Measurements from ENCODE around the gene NDUFV2.
A peak's percentile ranks its signal among the peaks of the same experiment; 100 is the strongest.
"Not testable (repeated sequence)": the region's sequence is repeated elsewhere in the genome, so short reads cannot be mapped to it uniquely, and the experiment has no call there.

The NDUFV2 gene

GRCh38 chr18:9102508-9103375 is at the start of gene NDUFV2:
NDUFV2 (plus strand) TSS chr18:9102699; CDS start chr18:9102744, 45 bp downstream.
- peak; percentile 97 to 98 for DNase-seq (ENCODE audit: low read depth in 2 of 2)

GRCh38 chr18:9053814-9054213 is 48.7 kb upstream of the NDUFV2 start:
- DNase-seq (ENCODE audit: low read depth in 2 of 2) = no peak

DNA sequence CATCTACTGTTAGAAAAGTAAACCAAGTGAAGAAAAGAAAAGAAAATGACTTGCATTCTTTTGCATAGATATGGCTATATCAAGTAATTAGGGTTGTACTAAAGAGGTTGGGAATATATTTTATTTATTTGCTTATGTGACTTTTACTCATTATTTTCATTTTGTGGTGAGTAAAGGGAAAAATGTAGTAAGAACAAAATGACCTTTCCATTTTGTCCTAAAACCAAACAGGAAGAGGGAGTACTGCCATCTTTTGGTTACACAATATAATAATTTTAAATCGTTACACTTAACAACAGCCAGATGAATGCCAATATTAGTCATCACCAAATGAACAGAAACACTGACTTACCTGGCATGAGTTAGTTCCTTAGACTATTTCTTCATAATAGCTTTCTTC is 47.3 kb upstream of the NDUFV2 start:
- no peak for DNase-seq (ENCODE audit: low read depth in 2 of 2)

GRCh38 chr18:9055626-9056025 is 46.9 kb upstream of the NDUFV2 start:
- no peak for DNase-seq (ENCODE audit: low read depth in 2 of 2)

- no peak for DNase-seq (ENCODE audit: low read depth in 2 of 2)
Observed at GRCh38 chr18:9057646-9058045, 44.9 kb upstream of the NDUFV2 start.

DNA sequence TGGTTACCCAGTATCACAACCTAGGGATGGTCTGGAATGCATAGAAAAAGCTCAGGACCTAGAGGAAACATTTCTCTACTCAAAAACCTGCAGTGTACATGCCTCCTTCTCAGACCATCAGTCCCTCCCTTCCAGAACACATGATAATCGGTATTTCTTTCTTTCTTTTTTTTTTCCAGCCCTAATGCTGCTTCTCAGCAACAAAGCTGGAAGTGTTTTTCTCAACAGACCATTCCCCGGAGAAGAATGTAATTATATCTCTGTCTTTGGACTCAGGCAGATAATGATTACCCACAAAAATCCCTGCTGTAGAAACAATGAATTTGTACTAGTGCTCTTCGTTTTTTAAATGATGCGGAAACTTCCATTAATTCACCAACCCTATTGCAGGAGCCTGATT is 44.1 kb upstream of the NDUFV2 start:
- no peak for DNase-seq (ENCODE audit: low read depth in 2 of 2)

GRCh38 chr18:9062418-9062751 is 40.1 kb upstream of the NDUFV2 start:
- no peak for DNase-seq (ENCODE audit: low read depth in 2 of 2)

GRCh38 chr18:9065864-9066263 is 36.6 kb upstream of the NDUFV2 start:
- no peak for DNase-seq (ENCODE audit: low read depth in 2 of 2)

DNA sequence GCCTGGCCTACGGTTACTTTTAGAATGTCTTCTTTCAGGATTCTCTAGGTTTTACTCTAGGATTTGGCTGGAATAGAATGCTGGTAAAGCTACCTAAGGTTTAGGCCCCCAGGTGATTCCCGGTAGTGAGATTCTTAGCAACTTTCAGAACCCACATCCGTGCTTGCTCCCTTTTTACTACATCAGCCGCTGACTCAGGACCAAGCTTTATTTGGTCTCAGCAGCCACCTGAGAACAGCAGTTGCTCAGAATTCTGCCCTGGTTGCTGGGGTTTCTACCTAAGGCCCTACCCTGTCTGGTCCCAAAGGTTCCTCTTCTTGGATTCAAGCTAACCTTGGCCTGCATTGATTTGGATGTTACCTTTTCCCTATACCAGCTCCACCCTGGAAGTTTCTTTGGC is 36.1 kb upstream of the NDUFV2 start:
- no peak for DNase-seq (ENCODE audit: low read depth in 2 of 2)

DNA sequence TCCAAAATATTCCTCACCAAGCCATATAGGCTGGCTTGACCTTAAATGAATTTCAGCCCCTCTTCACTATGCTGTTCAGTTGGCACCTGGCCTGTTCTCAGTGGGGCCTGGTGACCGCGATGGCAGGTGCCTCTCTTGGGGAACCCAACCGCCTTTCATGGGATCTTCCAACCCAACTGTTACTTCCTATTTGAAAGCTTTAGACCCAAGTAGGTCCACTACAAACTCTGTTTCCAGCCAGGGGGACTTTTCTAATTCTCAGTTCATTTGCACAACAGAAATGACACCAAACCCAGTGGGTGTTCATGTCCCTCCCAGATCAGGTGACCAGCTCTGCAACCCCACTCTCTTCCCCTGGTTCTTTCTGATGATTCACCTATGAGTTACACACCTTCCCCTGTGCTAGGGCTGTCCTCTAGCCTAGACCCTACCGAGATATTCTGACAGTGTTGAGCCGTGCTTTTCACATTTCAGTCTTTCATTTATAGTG is 35.6 kb upstream of the NDUFV2 start:
- no peak for DNase-seq (ENCODE audit: low read depth in 2 of 2)

GRCh38 chr18:9067823-9068222 is 34.7 kb upstream of the NDUFV2 start:
- no peak for DNase-seq (ENCODE audit: low read depth in 2 of 2)

GRCh38 chr18:9068346-9068745 is 34.2 kb upstream of the NDUFV2 start:
- no peak for DNase-seq (ENCODE audit: low read depth in 2 of 2)

- DNase-seq (ENCODE audit: low read depth in 2 of 2) = no peak
Observed at GRCh38 chr18:9069601-9070000, 32.9 kb upstream of the NDUFV2 start.

DNA sequence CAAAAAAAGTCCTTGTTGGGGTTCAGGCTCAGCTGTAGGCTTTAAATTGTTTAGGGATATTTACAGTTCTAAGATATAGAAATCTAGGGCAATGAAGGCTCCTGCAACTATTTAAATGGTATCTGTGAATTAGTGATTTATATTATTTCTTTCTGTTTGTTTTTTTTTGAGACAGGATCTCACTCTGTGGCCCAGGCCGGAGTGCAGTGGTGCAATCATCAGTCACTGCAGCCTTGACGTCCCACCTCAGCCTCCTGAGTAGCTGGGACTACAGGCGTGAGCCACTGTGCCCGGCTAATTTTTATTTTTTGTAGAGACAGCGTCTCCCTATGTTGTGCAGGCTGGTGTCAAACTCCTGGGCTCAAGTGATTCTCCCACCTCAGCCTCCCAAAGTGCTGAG is 32.3 kb upstream of the NDUFV2 start:
- no peak for DNase-seq (ENCODE audit: low read depth in 2 of 2)

- no peak for DNase-seq (ENCODE audit: low read depth in 2 of 2)
Observed at GRCh38 chr18:9079818-9080528, 22.5 kb upstream of the NDUFV2 start.

DNA sequence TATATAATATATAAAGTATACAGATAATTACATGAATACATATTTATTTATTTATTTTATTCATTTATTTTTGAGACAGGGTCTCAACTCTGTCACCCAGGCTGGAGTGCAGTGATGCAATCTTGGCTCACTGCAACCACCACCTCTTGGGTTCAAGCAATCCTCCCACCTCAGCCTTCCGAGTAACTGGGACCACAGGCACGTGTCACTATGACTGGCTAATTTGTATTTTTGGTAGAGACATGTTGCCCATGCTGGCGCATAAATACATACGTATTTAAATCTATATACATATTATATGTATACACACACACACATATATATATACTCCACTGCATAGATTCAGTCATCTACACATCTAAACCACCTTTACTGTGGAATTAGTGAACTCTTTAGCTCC is 20.6 kb upstream of the NDUFV2 start:
- DNase-seq (ENCODE audit: low read depth in 2 of 2) = peak; percentile 43 to 47

DNA sequence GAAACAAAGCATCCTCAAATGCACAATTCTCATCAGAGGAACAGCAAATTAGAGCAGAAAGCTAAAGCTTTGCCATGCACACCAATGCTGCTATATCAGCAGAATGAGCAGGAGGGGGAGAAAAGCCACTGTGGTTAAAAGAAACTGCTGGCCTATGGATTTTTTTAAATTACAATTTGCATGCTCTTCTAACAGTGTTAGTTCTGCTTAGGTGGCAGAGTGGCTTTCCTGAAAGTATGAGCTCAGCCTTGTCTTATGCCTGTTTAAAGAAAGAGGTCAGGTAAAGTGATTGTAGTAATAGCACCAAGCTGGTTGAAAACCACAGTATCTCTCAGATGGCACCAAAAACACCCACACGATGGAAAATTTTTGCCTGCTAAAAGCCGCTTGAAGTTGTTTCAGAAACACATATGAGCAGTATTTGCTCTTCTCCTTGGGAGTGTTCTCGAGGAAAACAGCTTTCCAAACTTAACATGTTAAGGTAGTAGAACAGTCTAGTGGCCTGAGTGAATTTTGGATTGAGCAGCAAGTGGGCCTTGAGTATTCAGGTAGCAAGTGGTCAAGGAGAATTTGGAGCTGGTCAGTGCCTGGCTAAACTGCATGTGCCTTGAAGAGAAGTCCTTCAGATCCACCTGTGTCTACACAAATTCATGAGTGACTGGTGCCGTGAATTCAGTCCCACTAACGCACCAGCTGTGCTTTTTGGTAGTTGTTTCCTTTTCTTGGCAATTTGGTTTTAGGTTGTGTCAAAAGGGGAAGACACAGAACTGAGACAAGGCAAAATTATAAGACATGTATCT is 19.6 kb upstream of the NDUFV2 start:
- DNase-seq (ENCODE audit: low read depth in 2 of 2) = peak in 1 of 2 donors; percentile 49

DNA sequence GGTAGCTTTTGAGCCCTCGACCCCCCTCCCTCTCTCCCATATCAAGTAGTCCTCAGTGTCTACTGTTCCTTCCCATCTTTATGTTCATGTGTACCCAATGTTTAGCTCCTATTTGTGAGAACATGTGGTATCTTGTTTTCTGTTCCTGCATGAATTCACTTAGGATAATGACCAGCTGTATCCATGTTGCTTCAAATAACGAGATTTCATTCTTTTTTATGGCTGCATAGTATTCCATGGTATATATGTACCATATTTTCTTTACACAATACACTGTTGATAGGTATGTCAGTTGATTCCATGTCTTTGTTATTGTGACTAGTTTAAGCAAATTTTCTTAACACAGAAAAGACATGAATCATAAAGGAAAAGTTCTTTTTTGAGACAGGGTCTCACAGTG is 16.5 kb upstream of the NDUFV2 start:
- DNase-seq (ENCODE audit: low read depth in 2 of 2) = no peak

DNA sequence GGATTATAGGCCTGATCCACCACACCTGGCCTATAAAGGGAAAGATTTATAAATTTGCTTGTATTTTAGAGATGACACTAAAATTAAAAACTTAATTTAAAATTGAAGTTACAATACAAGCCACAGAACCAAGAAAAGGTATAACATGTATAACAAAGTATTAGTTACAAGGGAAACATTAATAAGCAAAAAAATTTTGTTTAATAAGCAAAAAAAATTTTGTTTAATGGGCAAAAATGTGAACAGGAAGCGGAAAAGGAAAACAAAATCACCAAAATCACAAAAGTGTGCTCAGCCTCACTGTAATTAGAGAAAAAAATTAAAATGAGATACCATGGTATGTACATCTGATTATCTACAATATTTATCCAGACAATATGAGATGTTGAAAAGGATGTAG is 15.9 kb upstream of the NDUFV2 start:
- no peak for DNase-seq (ENCODE audit: low read depth in 2 of 2)

- DNase-seq (ENCODE audit: low read depth in 2 of 2) = no peak
Observed at GRCh38 chr18:9087144-9087543, 15.4 kb upstream of the NDUFV2 start.

GRCh38 chr18:9088252-9088651 is 14.2 kb upstream of the NDUFV2 start:
- no peak for DNase-seq (ENCODE audit: low read depth in 2 of 2)

DNA sequence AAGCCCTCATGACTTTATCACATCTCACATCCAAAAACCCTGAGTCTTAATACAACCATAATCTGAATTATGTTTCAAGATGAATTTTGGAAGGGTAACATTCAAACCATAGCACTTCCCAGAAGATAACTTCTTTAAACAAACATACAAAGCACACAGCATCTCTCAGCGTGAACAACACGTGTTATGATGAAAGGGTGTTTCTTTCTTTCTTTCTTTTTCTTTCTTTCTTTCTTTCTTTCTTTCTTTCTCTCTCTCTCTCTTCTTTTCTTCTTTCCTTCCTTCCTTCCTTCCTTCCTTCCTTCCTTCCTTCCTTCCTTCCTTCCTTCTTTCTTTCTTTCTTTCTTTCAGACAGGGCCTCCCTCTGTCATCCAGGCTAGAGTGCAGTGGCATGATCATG is 13.8 kb upstream of the NDUFV2 start:
- not testable (repeated sequence) for DNase-seq (ENCODE audit: low read depth in 2 of 2)

All from stimulated activated CD4-positive, alpha-beta T cell treated with anti-CD3 and anti-CD28 coated beads, Interleukin-4, amount 100 ng/mL, for 48 hours (primary cell).